CD4-positive, alpha-beta T cell (primary cell): ENCODE measurements around the gene ALK. TPM values are rescaled to one million over a fixed set of nuclear protein-coding genes. Genes with fewer than 3 reads are reported as not detected.

Source experiments
- ATAC-seq: fragments of 200-7000 bp; cut with Tn5 transposase; one replicate; pipeline ENCODE4 v1.10.0; 2022; ENCODE audit warnings: mild to moderate bottlenecking; ENCODE audit not compliant: poor library complexity
- CTCF ChIA-PET: fragments of 350-600 bp; sonication (Branson Sonifier 250); formaldehyde crosslinking; loops from one replicate; lab custom pipeline; 2021; ENCODE audit warnings: antibody characterized with exemption, inconsistent platforms; lab: Charles Lee
- POLR2A ChIA-PET: fragments of 350-600 bp; sonication (Branson Sonifier 250); formaldehyde crosslinking; loops from one replicate; lab custom pipeline; 2021; ENCODE audit warnings: antibody characterized with exemption, inconsistent platforms; lab: Charles Lee
- DNase-seq, 14 experiments: peaks; one replicate each; pipeline ENCODE4 v3.0.0-alpha.2; 2013 to 2020; ENCODE audit warnings: mixed read lengths in 2 of 14
- H3K27ac ChIP-seq, 2 donors: one replicate each; pipeline versions ENCODE4 v1.5.1 to v1.7.0; 2013; ENCODE audit warnings: low read length in 2 of 2, low read depth in 1 of 2, mild to moderate bottlenecking in 1 of 2
- H3K27me3 ChIP-seq, 2 experiments: 1 replicate in 1 of 2; 2 replicates in 1 of 2; pipeline versions ENCODE4 v1.6.1 to v1.7.0; 2013; ENCODE audit warnings: low read length in 2 of 2, control low read depth in 1 of 2, mild to moderate bottlenecking in 1 of 2, moderate library complexity in 1 of 2; ENCODE audit not compliant: insufficient read depth in 2 of 2, control insufficient read depth in 1 of 2
- H3K36me3 ChIP-seq: one replicate; pipeline ENCODE4 v1.6.1; 2013; ENCODE audit warnings: low read length, control low read depth; ENCODE audit not compliant: insufficient read depth
- H3K4me1 ChIP-seq: one replicate; pipeline ENCODE4 v1.6.1; 2013; ENCODE audit warnings: low read length, control low read depth; ENCODE audit not compliant: insufficient read depth
- H3K4me3 ChIP-seq: one replicate; pipeline ENCODE4 v1.5.1; 2013; ENCODE audit warnings: mild to moderate bottlenecking, low read length, moderate library complexity
- H3K9me3 ChIP-seq, 2 experiments: 1 replicate in 1 of 2; 2 replicates in 1 of 2; pipeline versions ENCODE4 v1.6.1 to v1.7.0; 2013; ENCODE audit warnings: low read length in 2 of 2, mild to moderate bottlenecking in 2 of 2, control low read depth in 1 of 2, moderate library complexity in 1 of 2; ENCODE audit not compliant: control insufficient read depth in 1 of 2, insufficient read depth in 1 of 2
- H3K27ac Mint-ChIP-seq: one replicate; pipeline ENCODE4 v1.8.0; 2020; ENCODE audit warnings: mixed read lengths
- H3K27me3 Mint-ChIP-seq: one replicate; pipeline ENCODE4 v1.8.0; 2021; ENCODE audit warnings: mixed read lengths
- H3K36me3 Mint-ChIP-seq: one replicate; pipeline ENCODE4 v1.8.0; 2021; ENCODE audit warnings: low read depth, mixed read lengths
- H3K4me1 Mint-ChIP-seq: one replicate; pipeline ENCODE4 v1.8.0; 2021; ENCODE audit warnings: low read depth, mixed read lengths
- H3K4me3 Mint-ChIP-seq: one replicate; pipeline ENCODE4 v1.8.0; 2020; ENCODE audit warnings: mild to moderate bottlenecking, mixed read lengths
- H3K9me3 Mint-ChIP-seq: one replicate; pipeline ENCODE4 v1.8.0; 2020; ENCODE audit warnings: mixed read lengths
- intact Hi-C, 2 experiments: fragments of 100-400 bp; cut with DNase I in 1 of 2; cut with micrococcal nuclease in 1 of 2; formaldehyde crosslinking; loops; one replicate each; pipeline versions ENCODE4 v1.15.1 to v1.9.0; 2023 to 2025; cut with DNase I, micrococcal nuclease
- total RNA-seq, 174 experiments: library from RNA in 2 of 174; stranded (reverse) in 2 of 174; gene quantifications; one replicate each; pipeline ENCODE4 v1.2.3 and lab custom pipeline; 2021 to 2026
- TF ChIP-seq, protein P1 (sequence below): fragments of 200-600 bp; IDR thresholded peaks from one replicate; pipeline ENCODE4 v1.8.0; 2022; ENCODE audit warnings: antibody characterized with exemption, mild to moderate bottlenecking

The ALK gene
- total RNA-seq, 2 experiments from 2014 or later: not detected

DNA sequence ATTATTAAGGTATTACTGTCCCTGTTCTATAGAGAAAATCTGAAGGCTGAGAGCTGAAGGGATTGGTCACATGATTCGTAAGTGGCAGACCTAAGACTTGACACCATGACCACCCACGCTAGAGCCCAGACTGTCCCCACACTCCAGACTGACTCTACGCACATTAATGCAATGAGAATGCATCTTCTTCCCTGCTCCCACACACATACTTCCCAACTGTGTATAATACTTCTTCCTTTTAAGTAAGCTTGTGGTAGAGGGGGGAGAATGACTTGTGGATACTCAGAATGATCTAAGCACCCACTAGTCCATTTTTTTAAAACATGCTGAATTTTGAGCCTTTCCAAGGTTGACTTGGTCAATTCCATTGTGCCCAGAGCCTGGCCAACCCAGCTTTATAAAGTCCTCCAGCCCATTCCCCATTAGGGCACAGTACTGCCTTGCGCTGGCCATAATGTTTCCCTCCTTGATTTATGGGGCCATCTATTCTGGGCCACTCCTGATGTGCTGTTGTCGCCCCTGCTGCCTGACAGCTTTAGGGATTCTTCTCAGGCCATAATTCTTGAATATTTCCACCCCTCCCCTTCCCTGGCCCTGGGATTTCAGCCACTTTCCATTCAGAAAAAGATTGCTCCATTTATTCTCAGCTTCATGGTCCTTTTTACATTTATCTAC is 28.7 kb downstream of the ALK start:
- no peaks in the 10 kb centered on the region for H3K9me3 ChIP-seq
- peaks cover 42% of the 10 kb centered on the region for H3K27me3 Mint-ChIP-seq
- TF ChIP-seq, protein P1, sequence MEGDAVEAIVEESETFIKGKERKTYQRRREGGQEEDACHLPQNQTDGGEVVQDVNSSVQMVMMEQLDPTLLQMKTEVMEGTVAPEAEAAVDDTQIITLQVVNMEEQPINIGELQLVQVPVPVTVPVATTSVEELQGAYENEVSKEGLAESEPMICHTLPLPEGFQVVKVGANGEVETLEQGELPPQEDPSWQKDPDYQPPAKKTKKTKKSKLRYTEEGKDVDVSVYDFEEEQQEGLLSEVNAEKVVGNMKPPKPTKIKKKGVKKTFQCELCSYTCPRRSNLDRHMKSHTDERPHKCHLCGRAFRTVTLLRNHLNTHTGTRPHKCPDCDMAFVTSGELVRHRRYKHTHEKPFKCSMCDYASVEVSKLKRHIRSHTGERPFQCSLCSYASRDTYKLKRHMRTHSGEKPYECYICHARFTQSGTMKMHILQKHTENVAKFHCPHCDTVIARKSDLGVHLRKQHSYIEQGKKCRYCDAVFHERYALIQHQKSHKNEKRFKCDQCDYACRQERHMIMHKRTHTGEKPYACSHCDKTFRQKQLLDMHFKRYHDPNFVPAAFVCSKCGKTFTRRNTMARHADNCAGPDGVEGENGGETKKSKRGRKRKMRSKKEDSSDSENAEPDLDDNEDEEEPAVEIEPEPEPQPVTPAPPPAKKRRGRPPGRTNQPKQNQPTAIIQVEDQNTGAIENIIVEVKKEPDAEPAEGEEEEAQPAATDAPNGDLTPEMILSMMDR: no peak
- no peaks in the 10 kb centered on the region for H3K4me1 ChIP-seq
- CTCF ChIA-PET: no interaction called here
- no peak overlapping the region for H3K27ac Mint-ChIP-seq
- no peaks in the 10 kb centered on the region for H3K36me3 ChIP-seq
- intact Hi-C loops: no loop called here
- ATAC-seq: no peak
- no peaks in the 10 kb centered on the region for H3K36me3 Mint-ChIP-seq
- DNase-seq: no peak
- H3K4me1 Mint-ChIP-seq: no peaks in the 10 kb centered on the region
- no peaks in the 10 kb centered on the region for H3K9me3 Mint-ChIP-seq
- POLR2A ChIA-PET: no interaction called here
- H3K4me3 Mint-ChIP-seq: no peak overlapping the region
- H3K4me3 ChIP-seq: no peak overlapping the region
- no peak overlapping the region for H3K27ac ChIP-seq
- peaks cover 0 to 4% of the 10 kb centered on the region in 2 experiments for H3K27me3 ChIP-seq

DNA sequence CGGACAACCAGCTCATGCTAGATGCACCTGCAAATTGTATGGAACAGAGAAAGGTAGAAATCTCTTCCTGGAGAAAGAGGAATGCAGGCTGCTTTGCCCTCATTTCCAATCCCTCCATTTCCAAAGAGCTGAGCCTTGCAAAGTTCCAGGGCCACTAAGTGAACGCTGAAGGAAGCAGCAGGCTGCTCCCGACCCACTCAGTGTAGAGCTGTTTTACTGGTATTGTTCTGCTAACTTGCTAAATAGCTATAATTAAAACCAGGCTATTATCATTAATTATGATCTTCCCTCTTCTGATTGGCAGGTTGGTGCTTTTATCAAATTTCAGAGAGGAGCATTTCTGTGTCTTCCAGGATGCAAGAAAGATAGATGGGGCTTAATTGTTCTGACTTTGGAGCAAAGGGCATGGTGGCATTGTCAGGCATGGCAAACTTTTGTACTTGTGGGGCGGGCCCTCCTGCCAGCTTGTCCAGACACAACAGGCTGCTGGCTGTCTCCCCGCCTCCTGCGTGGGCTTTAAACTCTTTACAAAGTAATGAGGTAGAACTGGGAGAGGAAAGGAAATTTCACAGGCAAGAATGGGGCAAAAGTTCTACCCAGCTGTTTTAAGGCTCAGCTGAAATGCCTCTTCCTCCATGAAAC is 40.2 kb downstream of the ALK start:
- no peak overlapping the region for H3K27ac Mint-ChIP-seq
- H3K9me3 Mint-ChIP-seq: peaks cover 4% of the 10 kb centered on the region
- Histone ChIP-seq H3K27ac (no peak overlapping the region), H3K27me3 (peaks cover 11 to 12% of the 10 kb centered on the region in 2 experiments), H3K4me3 (no peak overlapping the region), H3K36me3 (no peaks in the 10 kb centered on the region), H3K9me3 (peaks cover 0 to 3% of the 10 kb centered on the region in 2 experiments), H3K4me1 (no peaks in the 10 kb centered on the region)
- no peaks in the 10 kb centered on the region for H3K36me3 Mint-ChIP-seq
- intact Hi-C loops: no loop called here
- TF ChIP-seq, protein P1: no peak
- H3K4me1 Mint-ChIP-seq: no peaks in the 10 kb centered on the region
- peaks cover 40% of the 10 kb centered on the region for H3K27me3 Mint-ChIP-seq
- DNase-seq (no peak), ATAC-seq (no peak)
- ChIA-PET POLR2A (no interaction called here), CTCF (interaction anchor here (1.1 to 1.2 kb wide), 2 partner anchors 14 to 42 kb away, joined by 3 to 4 read pairs; no protein-coding TSS in a partner anchor)
- H3K4me3 Mint-ChIP-seq: no peak overlapping the region

DNA sequence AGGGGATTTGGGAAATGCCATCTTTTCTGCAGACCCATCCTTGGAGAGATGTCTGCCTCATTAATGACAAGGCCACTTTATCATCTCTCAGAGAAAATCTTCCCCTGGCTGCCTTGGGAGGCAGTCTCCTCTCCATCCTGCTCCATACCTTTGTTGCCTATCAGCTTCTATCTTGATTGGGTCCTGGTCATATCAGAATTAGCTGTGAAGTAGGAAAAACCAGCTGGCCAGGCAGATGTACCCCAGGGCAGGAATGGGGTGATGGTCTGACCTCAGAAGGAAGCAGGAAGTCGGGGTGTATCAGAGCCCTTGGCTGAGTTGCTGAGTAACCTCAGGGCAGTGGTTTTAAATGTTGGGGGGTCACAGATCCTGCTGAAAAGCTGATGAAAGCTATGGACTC is 41.3 kb downstream of the ALK start:
- POLR2A ChIA-PET: no interaction called here
- H3K4me1 ChIP-seq: no peaks in the 10 kb centered on the region
- Mint-ChIP-seq H3K9me3 (peaks cover under 1% of the 10 kb centered on the region), H3K36me3 (no peaks in the 10 kb centered on the region), H3K4me3 (no peak overlapping the region), H3K27me3 (peaks cover 40% of the 10 kb centered on the region), H3K4me1 (no peaks in the 10 kb centered on the region), H3K27ac (no peak overlapping the region)
- no peak overlapping the region for H3K27ac ChIP-seq
- no peak for DNase-seq
- intact Hi-C loops: no loop called here
- H3K36me3 ChIP-seq: no peaks in the 10 kb centered on the region
- ATAC-seq: no peak
- peaks cover 11 to 12% of the 10 kb centered on the region in 2 experiments for H3K27me3 ChIP-seq
- no peak overlapping the region for H3K4me3 ChIP-seq
- CTCF ChIA-PET: interaction anchor here (1.2 kb wide), 1 partner anchor 43 kb away, joined by 4 read pairs; no protein-coding TSS in a partner anchor
- TF ChIP-seq, protein P1: no peak
- H3K9me3 ChIP-seq: peaks cover 0 to 5% of the 10 kb centered on the region in 2 experiments
